NCI-H460 (cell line): Measurements from ENCODE around the gene KAT6B. TPM values are rescaled to one million over a fixed set of nuclear protein-coding genes. Genes with fewer than 3 reads are reported as not detected.

Experiments
- DNase-seq: peaks from one replicate; pipeline ENCODE4 v3.0.0-alpha.2; 2016; ENCODE audit warnings: low read depth; ENCODE audit errors: extremely low read depth
- total RNA-seq: library from RNA; depleted of rRNA; stranded (reverse); fragments of >200 nt; shearing (Covaris generic); gene quantifications from 2 replicates; pipeline ENCODE4 v1.2.3, GENCODE V29; 2014

The KAT6B gene
- total RNA-seq, 1 experiment from 2014 or later = 9.8 TPM

DNA sequence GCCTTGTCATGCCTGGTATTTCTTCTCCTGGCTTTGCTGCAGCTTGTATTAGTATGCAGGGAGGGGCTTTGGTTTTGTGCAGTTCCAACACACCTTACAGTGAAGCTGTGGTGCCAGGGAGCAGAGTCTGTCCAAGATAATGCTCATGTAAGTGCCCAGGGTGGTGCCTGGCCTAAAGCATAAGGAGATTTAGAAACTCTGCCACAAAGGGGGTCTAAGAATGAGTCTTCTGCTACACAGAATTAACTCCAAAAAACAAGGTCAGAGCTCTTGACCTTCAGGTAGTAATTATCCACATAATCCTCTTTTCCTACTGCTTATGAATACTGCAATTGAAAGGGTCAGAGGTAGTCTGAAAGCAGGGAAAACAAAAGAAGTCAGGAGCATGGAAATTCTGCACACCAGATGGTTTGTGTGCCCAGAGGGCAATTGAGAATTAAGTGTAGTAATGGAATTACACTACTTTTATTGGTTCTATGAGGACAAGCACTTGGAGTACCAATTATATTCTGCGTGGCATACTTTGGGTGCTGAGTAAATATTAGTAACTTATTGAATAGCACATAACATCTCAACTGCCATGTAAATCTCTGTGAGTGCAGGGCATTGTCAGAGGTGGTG, 121.5 kb downstream of the KAT6B start:
- DNase-seq = no peak

DNA sequence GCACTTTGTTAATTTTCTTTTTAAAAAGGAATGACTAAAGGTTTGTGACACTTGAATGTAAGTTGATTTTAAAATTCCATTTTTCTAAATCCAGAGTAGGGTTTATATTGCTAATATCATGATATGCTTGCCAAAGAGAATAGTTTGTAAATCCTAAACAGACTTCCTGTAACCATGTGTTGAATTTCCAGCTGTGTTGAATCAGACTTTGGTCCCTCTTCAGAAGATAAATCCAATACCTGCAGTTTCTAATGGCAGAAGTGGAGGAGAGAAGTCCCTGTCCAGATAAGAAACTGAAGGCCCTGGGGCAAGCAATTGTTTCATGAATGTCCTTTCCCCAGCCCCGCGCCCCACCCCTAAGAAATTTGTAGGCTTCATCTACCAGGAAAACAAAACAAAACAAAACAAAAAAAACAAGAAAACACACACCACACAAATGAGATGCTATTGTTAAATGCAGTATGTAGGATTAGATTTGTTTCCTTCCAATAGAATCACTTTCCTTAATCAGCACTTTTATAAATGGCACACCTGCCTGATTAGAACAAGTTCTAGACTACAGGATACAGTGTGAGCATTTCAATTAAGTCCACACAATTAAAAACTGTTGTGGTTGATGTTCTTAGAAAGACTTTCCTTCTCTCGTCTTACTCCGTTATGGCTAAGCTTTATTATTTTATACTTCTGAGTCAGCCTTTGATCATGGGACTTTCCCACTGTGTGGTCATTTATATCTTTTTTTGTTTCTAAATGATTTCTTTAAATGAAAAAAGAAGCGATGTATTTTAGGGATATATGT, 122.8 kb downstream of the KAT6B start:
- no peak for DNase-seq

DNA sequence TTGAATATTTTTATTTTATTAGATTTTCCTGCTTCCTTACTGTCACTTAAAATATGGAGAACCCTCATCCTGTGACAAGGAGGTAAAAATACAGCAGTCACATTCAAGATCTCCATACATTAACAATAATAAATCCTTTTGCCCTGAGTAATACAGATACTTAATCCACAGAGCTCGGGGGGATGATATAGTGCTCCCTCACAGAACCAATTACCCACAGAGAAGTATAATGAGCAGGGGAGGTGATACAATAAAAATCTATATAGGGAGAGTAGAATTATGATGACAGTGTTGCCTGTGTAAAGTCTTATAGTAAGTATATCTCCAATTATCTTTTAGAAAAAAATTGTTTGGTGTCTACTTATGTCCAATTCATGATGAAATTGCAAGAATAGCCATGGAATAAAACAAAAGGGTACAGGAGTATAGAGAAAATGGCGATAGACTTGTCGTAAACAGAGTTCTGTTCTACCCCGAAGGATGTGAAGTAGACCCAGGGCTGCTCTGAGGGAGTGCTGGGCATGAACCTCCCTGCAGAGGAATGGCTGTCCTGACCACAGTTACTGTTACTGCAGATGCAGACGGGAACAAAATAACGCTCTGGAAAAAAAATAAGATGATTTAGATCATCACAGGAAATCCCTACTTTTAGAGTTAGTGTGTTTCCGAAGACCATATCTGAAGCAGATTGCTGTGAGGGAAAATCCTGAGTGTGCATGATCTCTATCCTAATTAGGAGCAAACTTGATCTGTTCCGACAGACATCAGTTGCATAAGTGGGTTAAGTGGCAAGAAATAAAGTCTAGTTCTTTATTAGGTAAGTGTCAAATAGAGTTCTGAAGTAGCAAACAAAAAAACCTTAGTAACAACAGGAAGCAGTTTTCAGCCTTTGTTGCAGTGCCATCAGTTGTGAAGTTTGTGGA, 123.7 kb downstream of the KAT6B start:
- no peak for DNase-seq

DNA sequence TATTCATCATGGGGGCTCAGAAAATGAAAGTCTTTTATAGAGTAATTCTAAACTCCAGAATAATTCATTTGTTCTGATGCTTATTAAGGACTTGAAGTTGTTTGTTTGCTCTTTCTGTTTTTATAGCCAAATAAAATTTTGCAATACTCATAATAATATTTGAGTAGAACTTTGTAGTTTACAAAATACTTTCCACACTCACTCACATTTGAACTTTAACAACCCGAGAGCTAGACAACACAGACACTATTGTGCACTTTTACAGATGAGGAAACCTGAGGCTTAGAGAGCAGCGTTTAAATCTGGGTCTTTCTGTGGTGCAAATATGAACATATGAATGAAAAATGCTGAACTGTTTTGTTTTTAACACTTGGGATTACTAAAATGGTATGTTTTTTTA, 126.8 kb downstream of the KAT6B start:
- DNase-seq = peak; percentile 16

DNA sequence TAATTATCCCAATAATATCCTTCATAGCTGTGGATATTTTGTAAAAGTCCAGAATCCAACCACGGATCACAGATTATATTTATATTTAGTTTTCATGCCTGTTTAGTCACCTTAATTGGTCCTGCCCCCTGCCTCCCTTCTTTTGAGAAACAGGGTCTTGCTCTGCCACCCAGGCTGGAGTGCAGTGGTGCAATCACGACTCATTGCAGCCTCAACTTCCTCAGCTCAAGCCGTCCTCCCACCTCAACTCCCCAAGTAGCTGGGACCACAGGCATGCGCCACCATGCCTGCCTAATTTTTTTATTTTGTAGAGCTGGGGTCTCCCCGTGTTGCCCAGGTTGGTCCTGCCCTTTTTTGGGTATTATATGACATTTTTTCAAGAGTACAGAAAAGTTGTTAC, 129.4 kb downstream of the KAT6B start:
- DNase-seq = no peak

DNA sequence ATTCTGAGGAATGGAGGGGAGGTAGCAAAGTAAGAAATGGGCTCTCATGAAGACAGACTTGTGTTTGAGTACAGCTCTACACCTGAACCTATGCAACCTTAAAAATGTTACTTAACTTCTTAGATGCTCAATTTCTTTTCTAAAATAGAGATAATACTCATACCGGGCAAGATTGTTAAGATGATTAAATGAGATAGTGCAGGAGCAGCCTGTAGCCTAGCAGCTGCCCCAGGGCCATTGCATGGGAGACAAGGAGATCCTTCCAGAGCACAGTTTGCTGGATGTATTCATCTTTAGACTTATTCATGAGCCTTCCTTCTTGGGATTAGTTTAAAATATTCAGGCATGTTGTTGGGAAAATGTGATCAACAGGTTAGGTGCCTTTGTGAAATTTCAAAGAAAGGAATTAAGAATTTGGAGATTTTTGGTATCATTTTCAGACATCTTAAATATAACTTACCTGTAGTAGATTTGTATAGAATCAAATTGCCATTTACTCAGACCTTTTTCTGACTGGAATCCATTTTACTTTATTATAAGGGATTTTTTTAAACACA, 130.2 kb downstream of the KAT6B start:
- DNase-seq = no peak

DNA sequence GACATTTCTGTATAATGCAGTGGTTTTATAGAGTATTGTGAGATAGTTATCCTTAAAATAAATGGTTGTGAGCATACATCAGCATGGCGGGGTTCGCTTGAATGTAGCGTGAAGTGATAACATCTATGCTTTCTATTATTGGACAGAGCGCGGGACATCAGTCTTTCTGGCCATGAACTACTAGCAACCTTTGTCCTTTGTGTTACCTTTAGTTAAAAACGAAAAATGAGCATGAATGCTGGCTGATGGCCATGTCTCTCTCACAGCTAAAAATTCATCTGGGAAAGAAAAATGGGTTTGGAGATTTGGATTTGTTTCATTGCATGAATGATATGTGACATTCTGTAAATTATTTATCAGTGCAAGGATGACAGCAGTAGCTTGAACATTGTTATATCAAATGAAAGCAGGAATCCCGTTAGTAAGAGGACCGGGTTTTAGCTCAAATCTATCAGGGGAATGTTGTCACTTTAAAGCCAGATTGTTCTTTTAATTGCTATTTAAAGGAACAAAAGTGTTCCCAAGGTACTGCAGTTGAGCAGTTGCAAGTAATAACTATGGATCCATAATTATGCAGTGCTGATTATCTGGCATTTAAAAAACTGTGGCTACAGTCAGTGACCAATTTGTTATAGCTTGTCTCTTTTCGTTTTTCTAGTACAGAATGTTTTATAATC, 131.0 kb downstream of the KAT6B start:
- no peak for DNase-seq

GRCh38 chr10:74958316-74958715, 131.9 kb downstream of the KAT6B start:
- no peak for DNase-seq

DNA sequence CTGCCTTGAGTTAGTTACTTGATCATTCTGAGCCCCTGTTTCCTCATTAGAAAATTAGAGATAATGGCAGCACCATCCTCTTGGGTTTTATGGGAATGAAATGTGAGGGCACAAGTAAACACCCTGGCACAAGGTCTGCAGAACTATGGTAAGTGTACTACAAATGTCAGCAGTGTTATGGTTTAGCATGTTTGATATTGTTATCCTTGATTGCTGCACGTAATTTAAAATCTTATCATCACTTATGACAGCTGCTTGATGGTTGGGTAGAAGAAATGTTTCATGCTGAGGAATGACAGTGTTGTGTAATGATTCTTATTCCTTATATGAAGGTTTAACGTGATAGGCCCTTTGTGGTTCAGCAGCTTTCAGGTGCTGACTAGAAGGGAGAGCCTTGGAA, 134.3 kb downstream of the KAT6B start:
- DNase-seq = no peak

DNA sequence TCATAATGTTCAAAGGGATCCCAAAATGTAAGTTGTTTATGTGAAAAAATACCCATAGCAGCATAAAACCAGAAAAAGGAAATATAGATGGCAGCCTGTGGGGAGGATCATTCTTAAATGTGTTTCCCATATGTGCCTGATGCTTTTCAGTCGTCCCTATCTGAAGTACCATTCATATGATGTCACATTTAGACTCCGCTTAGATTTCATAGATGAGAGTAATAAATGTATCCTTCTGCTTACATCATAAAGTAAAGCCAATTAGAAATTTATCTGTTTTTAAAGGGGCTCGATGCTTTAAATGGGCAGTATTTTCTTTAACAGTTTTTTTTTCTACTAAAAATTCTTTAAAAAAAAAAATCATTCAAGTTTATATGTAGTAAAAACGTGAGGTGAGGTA, 136.1 kb downstream of the KAT6B start:
- DNase-seq = no peak

DNA sequence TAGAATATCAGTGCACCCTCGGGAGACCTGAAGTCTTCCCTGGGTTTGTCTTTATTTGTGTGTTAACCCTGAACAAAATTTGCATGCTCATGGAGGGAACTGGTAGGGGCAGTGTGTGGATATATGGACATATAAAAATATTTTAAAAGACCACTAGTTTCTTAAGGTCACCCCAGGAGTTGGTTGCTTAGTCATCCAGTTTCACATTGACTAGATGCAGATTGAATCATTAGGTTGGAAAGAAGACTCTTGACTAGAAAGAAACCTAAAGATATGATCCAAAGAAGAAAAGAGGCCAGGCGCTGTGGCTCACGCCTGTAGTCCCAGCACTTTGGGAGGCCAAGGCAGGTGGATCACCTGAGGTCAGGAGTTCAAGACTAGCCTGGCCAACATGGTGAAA, 137.1 kb downstream of the KAT6B start:
- no peak for DNase-seq

- DNase-seq = no peak
These were observed 141.7 kb downstream of the KAT6B start for GRCh38 chr10:74967911-74968666.

DNA sequence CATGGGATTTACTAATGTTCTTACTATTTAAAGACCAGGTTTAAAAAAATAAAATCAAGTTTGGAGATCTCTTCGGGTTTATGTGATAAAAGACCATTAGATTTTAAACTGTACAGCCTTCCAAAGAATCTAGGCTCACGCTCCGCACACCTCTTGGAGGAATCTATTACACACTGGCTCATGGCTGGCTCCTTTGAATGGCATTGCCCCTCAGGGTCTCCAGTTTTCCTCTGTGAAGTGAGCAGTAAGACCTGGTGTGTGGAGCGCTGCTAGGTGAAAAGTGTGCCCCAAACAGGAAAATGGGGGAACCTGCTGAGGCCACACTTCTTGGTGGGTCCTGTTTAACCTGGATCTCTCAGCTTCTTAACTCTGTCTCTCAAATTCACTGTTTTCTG, 142.3 kb downstream of the KAT6B start:
- no peak for DNase-seq

DNA sequence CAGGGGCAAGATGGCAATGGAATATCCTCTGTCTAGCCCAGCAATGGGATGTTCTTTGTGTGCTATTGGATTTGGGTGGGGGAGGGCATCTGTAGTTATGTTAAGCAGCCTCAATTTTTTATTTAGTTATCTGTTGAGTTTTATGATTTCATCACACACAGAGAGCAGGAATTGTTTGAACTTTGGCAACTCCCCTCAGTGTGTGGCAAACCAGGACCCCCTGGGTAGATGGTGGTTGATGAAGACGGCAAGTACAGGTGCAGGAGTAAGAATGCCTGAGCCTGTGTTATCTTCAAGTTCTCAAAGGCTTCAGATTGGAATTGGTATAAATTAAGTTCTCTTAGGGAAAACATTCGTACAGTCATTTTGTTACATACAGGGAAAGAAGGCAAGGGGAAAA, 142.7 kb downstream of the KAT6B start:
- no peak for DNase-seq

GRCh38 chr10:74969530-74969929, 143.1 kb downstream of the KAT6B start:
- DNase-seq = no peak

DNA sequence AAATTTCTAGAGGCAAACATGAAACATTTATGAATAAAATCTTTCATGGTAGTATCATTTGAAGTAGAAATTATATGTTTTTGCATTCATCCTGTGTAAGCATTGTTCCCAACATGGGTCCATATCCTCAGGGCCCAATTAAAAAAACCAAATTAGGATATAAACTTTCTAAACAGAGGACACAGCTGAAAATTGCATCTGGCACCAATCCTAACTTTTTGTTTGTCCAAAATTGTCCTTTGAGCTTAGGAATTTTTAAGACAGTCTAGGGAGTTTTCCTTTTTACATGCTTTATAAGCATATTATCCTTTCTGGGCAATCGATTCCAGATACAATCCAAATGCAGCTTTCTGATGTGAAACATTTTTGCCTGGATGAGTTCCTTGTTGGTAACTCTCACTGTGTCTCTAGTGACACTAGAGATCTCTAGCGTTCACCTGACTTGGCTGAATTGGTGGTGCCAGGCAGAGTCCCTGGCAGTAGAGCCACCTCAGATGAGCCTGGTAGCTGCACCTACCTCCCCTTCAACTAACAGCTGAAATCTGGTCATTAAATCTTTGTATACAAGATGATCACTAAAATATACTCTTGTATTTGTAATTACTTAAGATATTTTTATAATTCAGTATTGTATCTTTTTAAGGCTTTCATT, 147.5 kb downstream of the KAT6B start:
- no peak for DNase-seq

- DNase-seq = no peak
These were observed 149.4 kb downstream of the KAT6B start for GRCh38 chr10:74975758-74976157.

DNA sequence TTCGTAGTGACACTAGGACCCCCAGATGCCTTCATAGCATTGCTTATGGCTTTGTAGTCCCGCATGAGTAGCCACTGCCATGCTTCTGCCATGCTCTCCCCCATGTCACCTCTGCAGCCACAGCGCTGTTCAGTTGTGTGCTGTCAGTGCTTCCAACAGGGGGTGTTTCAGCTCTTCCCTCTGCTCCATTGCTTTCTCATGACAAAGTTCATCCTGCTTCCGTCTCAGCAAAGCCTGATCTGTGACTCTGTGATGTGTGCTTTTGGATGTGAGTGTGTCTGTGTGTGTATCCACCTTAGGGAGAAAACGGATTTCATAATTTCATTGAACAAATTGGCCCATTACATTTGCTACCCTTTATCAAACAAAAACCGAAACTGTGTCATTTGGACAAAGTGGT, 150.2 kb downstream of the KAT6B start:
- DNase-seq = no peak

DNA sequence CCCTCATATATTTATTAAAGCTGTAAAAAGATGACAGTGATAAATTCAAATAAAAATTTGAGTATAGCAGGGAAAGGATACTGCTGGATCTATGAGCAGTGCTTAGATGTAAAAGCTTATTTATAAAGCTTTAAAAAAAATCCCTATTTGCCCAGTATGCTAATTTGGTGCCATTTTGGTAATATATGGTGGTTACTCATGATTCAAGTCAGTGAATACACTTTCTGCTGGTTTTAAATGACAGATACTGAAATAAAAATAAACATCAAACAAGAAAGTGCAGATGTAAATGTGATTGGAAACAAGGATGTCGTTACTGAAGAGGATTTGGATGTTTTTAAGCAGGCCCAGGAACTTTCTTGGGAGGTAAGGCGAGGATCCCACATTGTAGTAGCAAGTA, 150.7 kb downstream of the KAT6B start:
- DNase-seq = no peak
